A549 (cell line): Measurements from ENCODE around the gene UBAC2. TPM values are rescaled to one million over a fixed set of nuclear protein-coding genes. Genes with fewer than 3 reads are reported as not detected.

Source experiments
- ATAC-seq, 2 experiments: fragments of 200-7000 bp in 1 of 2; fragments of >200 bp in 1 of 2; cut with Nextera tagmentation in 1 of 2; cut with Tn5 transposase in 1 of 2; 3 replicates each; pipeline versions ENCODE4 v1.8.0 to v1.9.1; 2018 to 2020; ENCODE audit warnings: mild to moderate bottlenecking in 1 of 2, moderate library complexity in 1 of 2
- CTCF ChIA-PET: fragments of 300-600 bp; sonication (Branson Sonifier 250); formaldehyde crosslinking; extraction: SDS; loops from one replicate; lab custom pipeline; 2021; ENCODE audit warnings: antibody characterized with exemption, inconsistent platforms; lab: Yijun Ruan, JAX
- POLR2A ChIA-PET: fragments of 350-600 bp; formaldehyde crosslinking; extraction: SDS; loops from one replicate; lab custom pipeline; 2021; ENCODE audit warnings: antibody characterized with exemption, inconsistent platforms; lab: Yijun Ruan, JAX
- DNase-seq, 2 experiments: peaks; one replicate each; pipeline versions ENCODE4 v3.0.0 to v3.0.0-alpha.2; 2011 to 2016; ENCODE audit warnings: low read depth in 1 of 2, low spot score in 1 of 2
- FAIRE-seq: peaks from 2 replicates; lab custom pipeline; 2011; peaks lifted over from hg19 to GRCh38; lab: Jason Lieb, UNC
- H3K27ac ChIP-seq, 2 experiments: fragments of >200 bp; sonication (Bioruptor Twin); formaldehyde crosslinking; 3 replicates each; pipeline ENCODE4 v1.5.1; 2016 to 2017
- H3K4me1 ChIP-seq: fragments of >200 bp; sonication (Bioruptor Twin); formaldehyde crosslinking; 3 replicates; pipeline ENCODE4 v1.6.1; 2016
- H3K4me2 ChIP-seq: fragments of >200 bp; sonication (Bioruptor Twin); formaldehyde crosslinking; 3 replicates; pipeline ENCODE4 v1.6.1; 2016
- H3K4me3 ChIP-seq: fragments of >200 bp; sonication (Bioruptor Twin); formaldehyde crosslinking; 3 replicates; pipeline ENCODE4 v1.5.1; 2016
- H3K9me3 ChIP-seq: fragments of >200 bp; sonication (Bioruptor Twin); formaldehyde crosslinking; 3 replicates; pipeline ENCODE4 v1.6.1; 2016
- BHLHE40 ChIP-seq: IDR thresholded peaks from 2 replicates; pipeline ENCODE4 v1.6.1; 2012; ENCODE audit warnings: low read depth, low read length, inconsistent platforms
- CBX2 ChIP-seq: fragments of 200-600 bp; sonication (generic); IDR thresholded peaks from 2 replicates; pipeline ENCODE4 v1.6.1; 2016; ENCODE audit warnings: low read depth, mild to moderate bottlenecking, borderline replicate concordance
- CEBPB ChIP-seq, 2 experiments: fragments of >200 bp in 1 of 2; sonication (Bioruptor Twin) in 1 of 2; formaldehyde crosslinking in 1 of 2; IDR thresholded peaks; 2 replicates each; pipeline ENCODE4 v1.6.1; 2012 to 2016
- CHD2 ChIP-seq: fragments of 150-350 bp; IDR thresholded peaks from 2 replicates; pipeline ENCODE4 v1.6.1; 2014; ENCODE audit warnings: low read length; ENCODE audit not compliant: partially characterized antibody
- HEYL ChIP-seq: fragments of 250-450 bp; sonication (Bioruptor Pico); IDR thresholded peaks from 2 replicates; pipeline ENCODE4 v1.8.0; 2021; ENCODE audit warnings: mild to moderate bottlenecking, moderate library complexity
- HOXA7 ChIP-seq: fragments of 250-450 bp; sonication (Bioruptor Pico); IDR thresholded peaks from 2 replicates; pipeline ENCODE4 v1.5.0; 2020; ENCODE audit warnings: mild to moderate bottlenecking, moderate library complexity
- HOXB5 ChIP-seq: fragments of 250-450 bp; sonication (Bioruptor Pico); IDR thresholded peaks from 2 replicates; pipeline ENCODE4 v1.5.0; 2020; ENCODE audit warnings: mild to moderate bottlenecking, moderate library complexity
- JUNB ChIP-seq: fragments of >200 bp; sonication (Bioruptor Twin); formaldehyde crosslinking; IDR thresholded peaks from 2 replicates; pipeline ENCODE4 v1.6.1; 2016
- KDM5A ChIP-seq: fragments of 200-600 bp; sonication (generic); IDR thresholded peaks from 2 replicates; pipeline ENCODE4 v1.6.1; 2016; ENCODE audit warnings: antibody characterized with exemption, mild to moderate bottlenecking
- NR3C1 ChIP-seq: fragments of >200 bp; sonication (Bioruptor Twin); formaldehyde crosslinking; IDR thresholded peaks from 3 replicates; pipeline ENCODE4 v1.6.1; 2017
- POLR2A ChIP-seq: IDR thresholded peaks from 2 replicates; pipeline ENCODE4 v1.6.1; 2012; ENCODE audit warnings: mild to moderate bottlenecking, low read length
- POLR2AphosphoS2 ChIP-seq: conservative IDR thresholded peaks from 2 replicates; pipeline ENCODE4 v1.6.1; 2012; ENCODE audit warnings: low read length, improper control_type of control experiment, inconsistent platforms
- RAD21 ChIP-seq, 2 experiments: fragments of >200 bp in 1 of 2; sonication (Bioruptor Twin) in 1 of 2; formaldehyde crosslinking in 1 of 2; IDR thresholded peaks in 1 of 2; conservative IDR thresholded peaks in 1 of 2; 2 replicates in 1 of 2; 3 replicates in 1 of 2; pipeline ENCODE4 v1.6.1; 2012 to 2018; ENCODE audit warnings: inconsistent platforms in 1 of 2
- RARB ChIP-seq: fragments of 250-450 bp; sonication (Bioruptor Pico); IDR thresholded peaks from 2 replicates; pipeline ENCODE4 v1.8.0; 2021; ENCODE audit warnings: mild to moderate bottlenecking, moderate library complexity
- RFX5 ChIP-seq: fragments of 450-650 bp; IDR thresholded peaks from 2 replicates; pipeline ENCODE4 v1.7.1; 2014; ENCODE audit warnings: antibody characterized with exemption, mild to moderate bottlenecking, moderate library complexity
- SMC3 ChIP-seq: fragments of >200 bp; sonication (Bioruptor Twin); formaldehyde crosslinking; IDR thresholded peaks from 3 replicates; pipeline ENCODE4 v1.6.1; 2018; ENCODE audit warnings: inconsistent platforms
- SREBF2 ChIP-seq: fragments of 450-650 bp; IDR thresholded peaks from 2 replicates; pipeline ENCODE4 v1.6.1; 2014; ENCODE audit warnings: mild to moderate bottlenecking, moderate library complexity
- TFCP2L1 ChIP-seq: fragments of 250-450 bp; sonication (Bioruptor Pico); IDR thresholded peaks from 2 replicates; pipeline ENCODE4 v1.5.0; 2021; ENCODE audit warnings: mild to moderate bottlenecking
- TP53 ChIP-seq: fragments of 250-450 bp; sonication (Bioruptor Pico); IDR thresholded peaks from 2 replicates; pipeline ENCODE4 v1.5.0; 2021; ENCODE audit warnings: mild to moderate bottlenecking, moderate library complexity
- ZC3H11A ChIP-seq: fragments of 450-650 bp; IDR thresholded peaks from 2 replicates; pipeline ENCODE4 v1.6.1; 2014; ENCODE audit warnings: antibody characterized with exemption, mild to moderate bottlenecking
- WGBS: methylation state at CpG from one replicate; pipeline ENCODE4 v1.1.6; 2017; ENCODE audit errors: missing lambda C conversion rate; 5-methylcytosine and 5-hydroxymethylcytosine counted together
- polyA plus RNA-seq, 4 experiments: library from polyadenylated mRNA; depleted of rRNA in 3 of 4; stranded (reverse); fragments of >200 nt; fragmentation: RNase III in 1 of 4; extraction: RNeasy Plus Mini Kit Qiagen cat#74134 plus additional on column Dnase treatment in 1 of 4; gene quantifications; 2 replicates in 3 of 4; 3 replicates in 1 of 4; pipeline ENCODE4 v1.2.3, GENCODE V29; 2011 to 2017
- TF ChIP-seq, protein P1 (sequence below): fragments of 200-600 bp; sonication (generic); IDR thresholded peaks from 2 replicates; pipeline ENCODE4 v1.6.1; 2016; ENCODE audit warnings: antibody characterized with exemption, mild to moderate bottlenecking, moderate library complexity
- TF ChIP-seq, protein P2 (sequence below): fragments of >200 bp; sonication (Bioruptor Twin); formaldehyde crosslinking; IDR thresholded peaks from 2 replicates; pipeline ENCODE4 v1.6.1; 2016
- TF ChIP-seq, protein P3 (sequence below): IDR thresholded peaks from 2 replicates; pipeline ENCODE4 v1.6.1; 2012
- TF ChIP-seq, protein P4 (sequence below): fragments of 250-450 bp; sonication (Bioruptor Pico); IDR thresholded peaks from 2 replicates; pipeline ENCODE4 v1.5.0; 2021; ENCODE audit warnings: mild to moderate bottlenecking, moderate library complexity, borderline replicate concordance
- TF ChIP-seq, protein P5 (sequence below): fragments of 450-650 bp; IDR thresholded peaks from 2 replicates; pipeline ENCODE4 v1.6.1; 2014; ENCODE audit warnings: antibody characterized with exemption

The UBAC2 gene
- polyA plus RNA-seq, 2 of the 4 experiments (the other 2 are of a cell fraction) = 61.6 to 103 TPM

DNA sequence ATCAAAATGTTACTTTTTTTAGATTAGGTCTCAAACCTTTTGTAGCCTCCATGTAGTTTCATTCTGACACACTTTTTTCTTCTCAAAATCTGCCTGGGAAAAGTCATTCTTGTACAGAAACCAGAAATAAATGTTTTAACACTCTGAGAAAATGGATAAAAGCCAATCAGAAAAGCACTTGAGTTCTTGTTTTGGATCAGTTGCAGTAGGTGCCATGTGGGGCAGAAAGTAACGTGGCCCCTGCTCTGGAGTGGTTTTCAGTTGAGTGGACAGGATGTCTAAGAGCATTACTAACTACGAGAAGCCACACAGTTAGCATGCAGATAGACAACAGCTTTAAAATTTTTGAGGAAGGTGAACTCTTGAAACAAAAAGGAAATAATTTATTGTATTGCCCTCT, 87.4 kb downstream of the UBAC2 start:
- H3K27ac ChIP-seq = no peak overlapping the region
- TF ChIP-seq, protein P1, sequence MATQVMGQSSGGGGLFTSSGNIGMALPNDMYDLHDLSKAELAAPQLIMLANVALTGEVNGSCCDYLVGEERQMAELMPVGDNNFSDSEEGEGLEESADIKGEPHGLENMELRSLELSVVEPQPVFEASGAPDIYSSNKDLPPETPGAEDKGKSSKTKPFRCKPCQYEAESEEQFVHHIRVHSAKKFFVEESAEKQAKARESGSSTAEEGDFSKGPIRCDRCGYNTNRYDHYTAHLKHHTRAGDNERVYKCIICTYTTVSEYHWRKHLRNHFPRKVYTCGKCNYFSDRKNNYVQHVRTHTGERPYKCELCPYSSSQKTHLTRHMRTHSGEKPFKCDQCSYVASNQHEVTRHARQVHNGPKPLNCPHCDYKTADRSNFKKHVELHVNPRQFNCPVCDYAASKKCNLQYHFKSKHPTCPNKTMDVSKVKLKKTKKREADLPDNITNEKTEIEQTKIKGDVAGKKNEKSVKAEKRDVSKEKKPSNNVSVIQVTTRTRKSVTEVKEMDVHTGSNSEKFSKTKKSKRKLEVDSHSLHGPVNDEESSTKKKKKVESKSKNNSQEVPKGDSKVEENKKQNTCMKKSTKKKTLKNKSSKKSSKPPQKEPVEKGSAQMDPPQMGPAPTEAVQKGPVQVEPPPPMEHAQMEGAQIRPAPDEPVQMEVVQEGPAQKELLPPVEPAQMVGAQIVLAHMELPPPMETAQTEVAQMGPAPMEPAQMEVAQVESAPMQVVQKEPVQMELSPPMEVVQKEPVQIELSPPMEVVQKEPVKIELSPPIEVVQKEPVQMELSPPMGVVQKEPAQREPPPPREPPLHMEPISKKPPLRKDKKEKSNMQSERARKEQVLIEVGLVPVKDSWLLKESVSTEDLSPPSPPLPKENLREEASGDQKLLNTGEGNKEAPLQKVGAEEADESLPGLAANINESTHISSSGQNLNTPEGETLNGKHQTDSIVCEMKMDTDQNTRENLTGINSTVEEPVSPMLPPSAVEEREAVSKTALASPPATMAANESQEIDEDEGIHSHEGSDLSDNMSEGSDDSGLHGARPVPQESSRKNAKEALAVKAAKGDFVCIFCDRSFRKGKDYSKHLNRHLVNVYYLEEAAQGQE = no peak
- TF ChIP-seq POLR2AphosphoS2 (no peak), JUNB (no peak), TP53 (CRISPR knock-in tag) (no peak), ZC3H11A (no peak)
- TF ChIP-seq, protein P2, sequence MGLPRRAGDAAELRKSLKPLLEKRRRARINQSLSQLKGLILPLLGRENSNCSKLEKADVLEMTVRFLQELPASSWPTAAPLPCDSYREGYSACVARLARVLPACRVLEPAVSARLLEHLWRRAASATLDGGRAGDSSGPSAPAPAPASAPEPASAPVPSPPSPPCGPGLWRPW = no peak
- TF ChIP-seq, protein P3, sequence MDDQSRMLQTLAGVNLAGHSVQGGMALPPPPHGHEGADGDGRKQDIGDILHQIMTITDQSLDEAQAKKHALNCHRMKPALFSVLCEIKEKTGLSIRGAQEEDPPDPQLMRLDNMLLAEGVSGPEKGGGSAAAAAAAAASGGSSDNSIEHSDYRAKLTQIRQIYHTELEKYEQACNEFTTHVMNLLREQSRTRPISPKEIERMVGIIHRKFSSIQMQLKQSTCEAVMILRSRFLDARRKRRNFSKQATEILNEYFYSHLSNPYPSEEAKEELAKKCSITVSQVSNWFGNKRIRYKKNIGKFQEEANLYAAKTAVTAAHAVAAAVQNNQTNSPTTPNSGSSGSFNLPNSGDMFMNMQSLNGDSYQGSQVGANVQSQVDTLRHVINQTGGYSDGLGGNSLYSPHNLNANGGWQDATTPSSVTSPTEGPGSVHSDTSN = no peak
- no peak overlapping the region for H3K4me3 ChIP-seq
- ChIA-PET POLR2A (no interaction called here), CTCF (no interaction called here)
- H3K4me1 ChIP-seq = no peaks in the 10 kb centered on the region
- DNase-seq (no peak), ATAC-seq (no peak), FAIRE-seq (no peak)
- no peak overlapping the region for H3K4me2 ChIP-seq
- H3K9me3 ChIP-seq = no peaks in the 10 kb centered on the region
- WGBS = 88% methylated on average over 2 of the region's 2 CpGs

DNA sequence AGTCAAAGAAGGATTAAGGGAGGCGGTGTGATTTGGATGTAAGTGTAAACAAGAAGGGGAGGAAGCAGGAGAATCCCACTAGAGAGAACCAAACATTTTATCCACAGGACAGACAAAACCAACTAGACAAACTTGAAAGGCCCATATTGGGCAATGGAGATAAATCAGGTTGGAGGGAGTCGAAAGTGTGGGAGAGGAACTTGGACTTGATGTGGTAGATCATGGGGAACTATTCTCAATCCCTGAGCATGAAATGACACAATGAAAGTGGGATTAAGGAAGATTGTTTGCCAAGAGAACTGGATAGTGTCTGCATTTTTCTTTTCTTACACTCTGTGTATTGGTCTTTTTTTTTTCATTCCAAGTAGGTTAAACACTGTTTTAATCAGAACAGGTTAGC, 88.6 kb downstream of the UBAC2 start:
- Histone ChIP-seq H3K9me3 (no peaks in the 10 kb centered on the region), H3K4me1 (no peaks in the 10 kb centered on the region), H3K27ac (no peak overlapping the region), H3K4me2 (no peak overlapping the region), H3K4me3 (no peak overlapping the region)
- ATAC-seq = no peak
- ChIA-PET POLR2A (no interaction called here), CTCF (no interaction called here)
- TF ChIP-seq SMC3 (no peak), HOXB5 (CRISPR knock-in tag) (no peak), RFX5 (no peak), POLR2AphosphoS2 (no peak), RAD21 (conservative IDR thresholded peaks at IDR 0.05 in 1 of 2, IDR thresholded peaks at IDR 0.05 in 1 of 2) (no peak), NR3C1 (no peak), CEBPB (IDR thresholded peaks at IDR 0.05) (no peak), POLR2A (no peak), SREBF2 (no peak), CHD2 (no peak), BHLHE40 (no peak), HOXA7 (CRISPR knock-in tag) (no peak), TFCP2L1 (CRISPR knock-in tag) (no peak), KDM5A (no peak), HEYL (no peak), CBX2 (no peak), RARB (CRISPR knock-in tag) (no peak)
- TF ChIP-seq, protein P4, sequence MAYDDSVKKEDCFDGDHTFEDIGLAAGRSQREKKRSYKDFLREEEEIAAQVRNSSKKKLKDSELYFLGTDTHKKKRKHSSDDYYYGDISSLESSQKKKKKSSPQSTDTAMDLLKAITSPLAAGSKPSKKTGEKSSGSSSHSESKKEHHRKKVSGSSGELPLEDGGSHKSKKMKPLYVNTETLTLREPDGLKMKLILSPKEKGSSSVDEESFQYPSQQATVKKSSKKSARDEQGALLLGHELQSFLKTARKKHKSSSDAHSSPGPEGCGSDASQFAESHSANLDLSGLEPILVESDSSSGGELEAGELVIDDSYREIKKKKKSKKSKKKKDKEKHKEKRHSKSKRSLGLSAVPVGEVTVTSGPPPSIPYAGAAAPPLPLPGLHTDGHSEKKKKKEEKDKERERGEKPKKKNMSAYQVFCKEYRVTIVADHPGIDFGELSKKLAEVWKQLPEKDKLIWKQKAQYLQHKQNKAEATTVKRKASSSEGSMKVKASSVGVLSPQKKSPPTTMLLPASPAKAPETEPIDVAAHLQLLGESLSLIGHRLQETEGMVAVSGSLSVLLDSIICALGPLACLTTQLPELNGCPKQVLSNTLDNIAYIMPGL = no peak
- TF ChIP-seq, protein P5, sequence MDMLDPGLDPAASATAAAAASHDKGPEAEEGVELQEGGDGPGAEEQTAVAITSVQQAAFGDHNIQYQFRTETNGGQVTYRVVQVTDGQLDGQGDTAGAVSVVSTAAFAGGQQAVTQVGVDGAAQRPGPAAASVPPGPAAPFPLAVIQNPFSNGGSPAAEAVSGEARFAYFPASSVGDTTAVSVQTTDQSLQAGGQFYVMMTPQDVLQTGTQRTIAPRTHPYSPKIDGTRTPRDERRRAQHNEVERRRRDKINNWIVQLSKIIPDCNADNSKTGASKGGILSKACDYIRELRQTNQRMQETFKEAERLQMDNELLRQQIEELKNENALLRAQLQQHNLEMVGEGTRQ = no peak
- FAIRE-seq = no peak
- 90% methylated on average over 2 of the region's 2 CpGs for WGBS
- no peak for DNase-seq
